ENCODE results near the gene HEXD.
"Not testable (repeated sequence)": the region's sequence is repeated elsewhere in the genome, so short reads cannot be mapped to it uniquely, and the experiment has no call there.

The HEXD gene

GRCh38 chr17:82382220-82382932, 35.8 kb upstream of the HEXD start:
- DNase-seq (ENCODE audit: low read depth in 2 of 3, low spot score in 2 of 3), result not testable (repeated sequence)

GRCh38 chr17:82382933-82383255, 35.3 kb upstream of the HEXD start:
- no peak for DNase-seq (ENCODE audit: low read depth in 2 of 3, low spot score in 2 of 3)

GRCh38 chr17:82383411-82383810, 34.7 kb upstream of the HEXD start:
- no peak for DNase-seq (ENCODE audit: low read depth in 2 of 3, low spot score in 2 of 3)

DNA sequence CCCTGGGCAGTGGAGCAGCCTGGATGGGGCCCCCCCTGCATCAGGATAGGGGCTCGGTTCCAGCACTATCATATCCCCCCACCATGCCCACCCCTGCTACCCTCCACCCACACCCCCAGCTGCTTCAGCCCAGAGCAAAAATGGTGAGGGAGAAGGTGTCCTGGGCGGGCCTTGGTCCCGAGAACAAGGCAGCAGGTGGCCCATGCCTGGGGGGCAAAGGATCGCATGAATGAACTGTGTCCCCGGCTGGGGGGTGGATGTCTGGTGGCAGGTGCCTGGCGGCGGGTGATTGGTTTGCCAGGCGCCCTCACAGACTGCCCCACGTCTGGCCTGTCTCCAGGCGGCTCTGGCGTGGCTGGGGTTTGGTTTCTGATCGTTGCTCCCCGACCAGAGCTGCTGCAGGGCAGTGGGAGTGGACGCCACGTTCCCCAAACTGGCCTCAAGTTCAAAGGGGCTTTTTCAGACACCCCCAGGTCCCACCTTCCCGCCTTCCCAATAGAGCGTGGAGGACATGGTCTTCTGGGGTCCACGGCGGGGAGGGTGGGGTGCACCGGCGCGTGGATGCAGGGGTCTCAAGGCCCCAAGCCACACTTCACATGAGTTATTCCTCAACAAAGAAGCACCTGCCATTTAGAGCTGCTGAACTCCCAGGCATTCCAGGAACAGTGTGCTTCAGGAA, 34.0 kb upstream of the HEXD start:
- no peak for DNase-seq (ENCODE audit: low read depth in 2 of 3, low spot score in 2 of 3)

GRCh38 chr17:82384730-82385481, 33.2 kb upstream of the HEXD start:
- no peak for DNase-seq (ENCODE audit: low read depth in 2 of 3, low spot score in 2 of 3)

DNA sequence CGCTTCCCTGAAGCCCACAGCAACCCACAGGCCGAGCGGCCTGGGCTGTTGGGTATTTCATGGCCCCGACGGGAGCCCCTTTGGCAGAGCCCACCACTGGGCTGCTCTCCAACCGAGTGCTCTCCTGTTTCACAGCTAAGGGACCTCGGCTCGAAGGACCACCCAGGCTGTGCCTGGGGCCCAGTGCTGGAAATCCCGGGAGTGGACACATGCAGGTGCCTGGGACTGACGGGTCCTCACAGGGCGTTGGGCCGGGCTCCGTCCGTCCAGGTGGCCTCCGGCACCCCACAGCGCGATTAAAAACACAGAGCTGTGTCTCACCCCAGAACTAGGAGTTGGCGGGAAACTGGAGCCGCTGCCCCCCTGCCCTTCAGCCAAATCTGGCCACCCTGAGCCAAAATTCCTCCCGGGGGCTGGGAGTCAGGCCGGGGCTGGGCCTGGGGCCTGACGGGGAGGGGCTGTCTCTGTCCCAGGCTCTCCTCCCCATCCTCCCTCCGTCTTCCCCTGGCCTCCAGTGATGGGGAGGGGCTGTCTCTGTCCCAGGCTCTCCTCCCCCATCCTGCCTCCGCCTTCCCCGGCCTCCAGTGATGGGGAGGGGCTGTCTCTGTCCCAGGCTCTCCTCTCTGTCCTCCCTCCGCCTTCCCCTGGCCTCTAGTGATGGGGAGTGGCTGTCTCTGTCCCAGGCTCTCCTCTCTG, 32.4 kb upstream of the HEXD start:
- no peak for DNase-seq (ENCODE audit: low read depth in 2 of 3, low spot score in 2 of 3)

DNA sequence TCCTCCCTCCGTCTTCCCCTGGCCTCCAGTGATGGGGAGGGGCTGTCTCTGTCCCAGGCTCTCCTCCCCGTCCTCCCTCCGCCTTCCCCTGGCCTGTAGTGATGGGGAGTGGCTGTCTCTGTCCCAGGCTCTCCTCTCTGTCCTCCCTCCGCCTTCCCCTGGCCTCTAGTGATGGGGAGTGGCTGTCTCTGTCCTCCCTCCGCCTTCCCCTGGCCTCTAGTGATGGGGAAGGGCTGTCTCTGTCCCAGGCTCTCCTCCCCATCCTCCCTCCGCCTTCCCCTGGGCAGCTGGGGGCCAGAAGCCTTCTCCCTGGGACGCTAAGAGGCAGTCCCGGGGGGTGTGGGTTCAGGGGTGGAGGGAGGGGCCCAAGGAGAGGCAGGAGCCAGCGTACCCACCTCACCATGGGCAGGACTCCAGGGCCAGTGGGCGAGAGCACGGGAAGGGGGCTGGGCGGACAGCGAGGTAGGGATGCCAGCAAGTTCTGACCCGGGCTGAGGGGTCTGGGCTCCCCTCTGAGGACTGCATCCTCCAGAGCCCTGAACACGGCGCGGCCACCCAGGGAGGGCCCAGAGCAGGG, 31.8 kb upstream of the HEXD start:
- no peak for DNase-seq (ENCODE audit: low read depth in 2 of 3, low spot score in 2 of 3)

GRCh38 chr17:82386881-82387704, 31.1 kb upstream of the HEXD start:
- no peak for DNase-seq (ENCODE audit: low read depth in 2 of 3, low spot score in 2 of 3)

GRCh38 chr17:82387705-82388106, 30.4 kb upstream of the HEXD start:
- no peak for DNase-seq (ENCODE audit: low read depth in 2 of 3, low spot score in 2 of 3)

DNA sequence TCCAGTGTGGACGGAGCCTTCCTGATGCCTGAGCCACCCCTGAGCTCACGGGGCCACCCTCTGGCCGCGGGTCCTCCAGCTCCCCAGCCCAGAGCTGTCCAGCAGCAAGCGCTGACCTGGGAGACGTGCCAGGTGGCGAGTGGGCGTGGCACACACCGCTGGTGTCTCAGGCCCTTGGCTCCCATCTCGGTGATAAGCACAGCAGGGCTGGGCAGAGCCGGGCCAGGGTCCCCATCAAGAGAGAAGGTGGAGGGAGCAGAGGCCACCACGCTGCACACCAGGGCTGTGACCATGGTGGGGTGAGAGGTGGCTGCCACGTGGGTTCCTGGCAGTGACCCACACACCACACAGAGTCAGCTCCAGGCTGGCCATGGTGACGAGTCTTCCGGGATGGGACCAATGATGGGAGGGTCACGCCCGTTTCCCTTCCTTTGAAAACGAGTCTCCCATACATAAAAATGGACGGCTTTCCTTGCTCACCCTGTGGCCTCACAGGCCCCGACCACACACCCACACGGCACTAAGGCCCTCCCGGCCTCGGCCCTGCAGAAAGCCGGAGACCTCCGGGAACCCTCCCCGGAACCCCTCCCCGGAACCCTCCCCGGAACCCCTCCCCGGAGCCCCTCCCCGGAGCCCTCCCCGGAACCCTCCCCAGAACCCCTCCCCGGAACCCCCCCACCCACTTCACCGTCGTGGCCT, 29.8 kb upstream of the HEXD start:
- no peak for DNase-seq (ENCODE audit: low read depth in 2 of 3, low spot score in 2 of 3)

DNA sequence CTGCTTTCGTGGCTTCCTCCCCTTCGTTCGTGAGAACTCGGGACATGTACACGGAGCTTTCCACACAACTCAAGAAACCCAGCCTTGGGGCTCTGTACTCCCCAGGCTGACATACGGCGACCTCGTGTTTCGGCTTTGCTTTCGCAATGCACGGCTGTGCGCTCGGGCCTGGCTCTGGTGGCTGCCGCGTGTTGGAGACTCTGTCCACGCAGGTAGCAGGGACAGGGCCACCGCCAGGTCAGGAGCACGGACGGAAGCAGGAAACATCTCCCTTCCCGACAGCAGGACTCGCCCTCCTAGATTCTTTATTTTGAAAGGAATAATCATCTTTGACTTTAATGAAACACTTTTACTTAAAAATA, 29.2 kb upstream of the HEXD start:
- DNase-seq (ENCODE audit: low read depth in 2 of 3, low spot score in 2 of 3), result no peak

GRCh38 chr17:82389379-82389778, 28.8 kb upstream of the HEXD start:
- no peak for DNase-seq (ENCODE audit: low read depth in 2 of 3, low spot score in 2 of 3)

DNA sequence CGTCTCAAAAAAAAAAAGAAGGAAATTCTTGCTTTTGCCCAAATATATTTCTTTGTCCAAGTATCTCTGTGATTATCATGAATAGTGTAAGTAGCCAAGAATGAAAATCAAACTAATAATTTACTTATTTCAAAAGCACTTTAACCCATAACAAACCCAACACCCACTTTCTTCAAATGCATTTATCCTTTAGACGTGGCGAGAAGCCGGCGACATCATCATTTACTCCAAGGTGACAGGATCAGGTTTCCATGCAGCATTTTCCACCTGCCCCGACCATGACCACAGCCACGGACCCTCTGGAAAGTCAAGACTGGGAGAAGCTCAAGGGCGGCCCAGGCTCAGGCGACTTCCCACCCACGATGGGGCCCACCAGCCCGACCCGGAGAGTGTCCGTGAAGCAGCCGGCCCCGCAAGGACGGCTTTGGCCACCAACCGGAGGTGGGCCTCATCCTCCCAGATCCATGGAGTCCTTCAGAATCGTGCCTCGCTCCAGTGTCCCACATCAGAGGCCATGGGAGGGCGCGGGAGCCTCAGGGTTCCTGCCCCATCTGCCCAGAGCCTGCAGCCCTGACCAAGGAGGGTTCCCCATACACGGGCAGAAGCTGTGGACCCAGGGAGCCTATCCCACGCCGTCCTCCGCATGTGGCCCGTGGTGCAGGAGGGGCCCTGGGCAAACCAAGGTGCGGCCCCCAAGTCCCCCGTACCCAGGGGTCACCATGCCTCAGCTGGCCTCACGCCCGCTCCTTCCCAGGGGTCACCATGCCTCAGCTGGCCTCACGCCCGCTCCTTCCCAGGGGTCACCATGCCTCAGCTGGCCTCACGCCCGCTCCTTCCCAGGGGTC, 27.9 kb upstream of the HEXD start:
- no peak for DNase-seq (ENCODE audit: low read depth in 2 of 3, low spot score in 2 of 3)

- no peak for DNase-seq (ENCODE audit: low read depth in 2 of 3, low spot score in 2 of 3)
These were observed 27.2 kb upstream of the HEXD start for GRCh38 chr17:82390860-82391435.

GRCh38 chr17:82391496-82392066, 26.6 kb upstream of the HEXD start:
- DNase-seq (ENCODE audit: low read depth in 2 of 3, low spot score in 2 of 3), result no peak

DNA sequence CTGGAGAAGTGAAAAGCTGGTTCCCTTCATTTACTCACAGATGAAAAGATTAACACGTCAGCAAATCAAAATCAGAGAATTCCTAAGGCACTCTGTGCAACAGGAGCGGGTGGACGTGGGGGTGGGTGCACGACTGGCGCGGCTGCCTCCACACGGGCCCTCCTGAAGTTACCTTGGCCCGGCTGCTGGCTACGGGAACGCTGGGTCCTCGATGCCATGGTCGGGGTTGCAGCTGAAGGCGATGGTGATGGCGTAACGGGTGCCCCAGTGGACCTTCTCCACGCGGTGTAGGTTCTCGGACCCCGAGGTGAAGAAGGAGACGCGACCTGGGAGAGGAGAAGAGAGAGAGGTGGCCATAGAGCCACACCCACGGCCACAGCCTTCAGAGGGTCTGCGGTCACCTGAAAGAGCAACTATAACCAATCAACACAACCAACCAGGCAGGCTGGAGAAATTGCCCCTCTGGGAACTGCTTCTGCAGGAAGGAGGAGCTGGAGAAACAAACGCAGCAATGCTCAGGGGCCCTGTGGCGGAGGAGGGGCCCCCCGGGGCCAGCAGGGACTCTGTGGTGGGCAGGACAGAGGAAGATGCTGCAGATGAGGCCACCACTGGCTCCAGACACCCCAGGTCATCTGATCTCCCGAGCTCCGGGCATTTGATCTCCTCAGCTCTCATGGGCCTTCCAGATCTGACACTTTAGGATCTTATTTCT, 25.8 kb upstream of the HEXD start:
- DNase-seq (ENCODE audit: low read depth in 2 of 3, low spot score in 2 of 3), result no peak

- no peak for DNase-seq (ENCODE audit: low read depth in 2 of 3, low spot score in 2 of 3)
These were observed 25.2 kb upstream of the HEXD start for GRCh38 chr17:82392941-82393340.

DNA sequence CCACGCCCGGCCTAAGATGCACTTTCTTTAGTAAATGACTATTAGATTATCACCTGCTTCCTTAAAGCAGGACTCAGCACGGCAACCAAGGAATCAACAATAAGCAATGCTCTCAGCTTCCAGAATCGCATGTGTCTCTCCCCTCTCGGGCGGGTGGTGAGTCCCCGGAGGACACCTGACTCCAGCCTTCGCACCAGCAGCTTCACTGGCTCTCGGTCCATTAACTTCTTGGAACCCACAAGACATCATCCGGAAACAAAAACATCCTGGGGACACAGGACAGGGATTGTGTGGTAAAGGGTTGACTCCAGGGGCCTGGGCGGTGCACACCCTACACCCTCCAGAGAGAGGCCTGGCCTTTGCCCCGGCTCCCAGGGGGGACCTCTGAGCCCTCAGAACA, 23.9 kb upstream of the HEXD start:
- DNase-seq (ENCODE audit: low read depth in 2 of 3, low spot score in 2 of 3), result no peak

All from activated CD8-positive, alpha-beta memory T cell treated with anti-CD3 and anti-CD28 coated beads for 48 hours (primary cell).